HepG2 (cell line): ENCODE measurements around the gene ARCN1. TPM values are rescaled to one million over a fixed set of nuclear protein-coding genes. Genes with fewer than 3 reads are reported as not detected.

ENCODE experiments used
- ATAC-seq: fragments of 200-7000 bp; cut with Tn5 transposase; 3 replicates; pipeline ENCODE4 v1.9.1; 2020; ENCODE audit warnings: mild to moderate bottlenecking, moderate library complexity
- BruUV-seq: library from RNA; stranded (reverse); fragments of 400-500 nt; replicated peaks from 2 replicates; lab custom pipeline; 2021; lab: Mats Ljungman, UMichigan
- CTCF ChIA-PET: fragments of 300-600 bp; formaldehyde crosslinking; extraction: SDS; loops from one replicate; lab custom pipeline; 2021; ENCODE audit warnings: low total read pairs, inconsistent platforms, low intra/inter-chr PET ratio; lab: Yijun Ruan, JAX
- POLR2A ChIA-PET: fragments of 350-600 bp; sonication (Branson Sonifier 250); formaldehyde crosslinking; loops from one replicate; lab custom pipeline; 2020; ENCODE audit warnings: antibody characterized with exemption, inconsistent platforms; lab: Yijun Ruan, JAX
- DNase-seq: peaks from one replicate; pipeline ENCODE4 v3.0.0-alpha.2; 2015; ENCODE audit warnings: low spot score
- FAIRE-seq: peaks from 3 replicates; lab custom pipeline; 2011; peaks lifted over from hg19 to GRCh38; lab: Jason Lieb, UNC
- H2AFZ ChIP-seq: one replicate; pipeline ENCODE4 v1.6.1; 2011; ENCODE audit warnings: low read length, inconsistent platforms
- H3K27ac ChIP-seq: fragments of 300-600 bp; 3 replicates; pipeline ENCODE4 v1.8.0; 2011; ENCODE audit warnings: mixed run types, mild to moderate bottlenecking, mixed read lengths, low read length, inconsistent platforms; ENCODE audit not compliant: insufficient read depth; ENCODE audit errors: extremely low read length
- H3K27me3 ChIP-seq, 2 experiments: fragments of 200-600 bp in 1 of 2; 2 replicates in 1 of 2; 3 replicates in 1 of 2; pipeline versions ENCODE4 v1.6.0 to v1.8.0; 2011; ENCODE audit warnings: low read length in 2 of 2, mild to moderate bottlenecking in 2 of 2, moderate library complexity in 2 of 2, inconsistent platforms in 1 of 2; ENCODE audit not compliant: insufficient read depth in 2 of 2, control insufficient read depth in 1 of 2
- H3K36me3 ChIP-seq, 2 experiments: fragments of 200-600 bp in 1 of 2; replicated peaks in 1 of 2; 2 replicates in 1 of 2; 3 replicates in 1 of 2; pipeline versions ENCODE4 v1.5.1 to v1.8.0; 2011; ENCODE audit warnings: low read length in 2 of 2, inconsistent platforms in 1 of 2; ENCODE audit not compliant: insufficient read depth in 2 of 2, control insufficient read depth in 1 of 2
- H3K4me1 ChIP-seq: 2 replicates; pipeline ENCODE4 v1.5.1; 2012; ENCODE audit warnings: low read length, inconsistent platforms; ENCODE audit not compliant: insufficient read depth
- H3K4me2 ChIP-seq: 2 replicates; pipeline ENCODE4 v1.6.0; 2011; ENCODE audit warnings: low read depth, low read length, inconsistent platforms
- H3K4me3 ChIP-seq, 3 experiments: fragments of 200-600 bp in 1 of 3; sonication (generic), shearing (Covaris generic) in 1 of 3; replicated peaks in 1 of 3; 2 replicates each; pipeline ENCODE4 v1.5.1; 2011 to 2016; ENCODE audit warnings: low read length in 3 of 3, inconsistent platforms in 2 of 3, low read depth in 2 of 3, mild to moderate bottlenecking in 2 of 3, control low read depth in 1 of 3, mixed read lengths in 1 of 3; ENCODE audit not compliant: insufficient read depth in 1 of 3
- H3K79me2 ChIP-seq: one replicate; pipeline ENCODE4 v1.6.1; 2011; ENCODE audit warnings: low read length, inconsistent platforms; ENCODE audit not compliant: insufficient read depth
- H3K9ac ChIP-seq: 2 replicates; pipeline ENCODE4 v1.6.0; 2011; ENCODE audit warnings: mild to moderate bottlenecking, low read depth, low read length, inconsistent platforms; ENCODE audit not compliant: insufficient read depth
- H3K9me3 ChIP-seq: 2 replicates; pipeline ENCODE4 v1.5.1; 2012; ENCODE audit warnings: mild to moderate bottlenecking, low read length
- H4K20me1 ChIP-seq: 2 replicates; pipeline ENCODE4 v1.6.0; 2011; ENCODE audit warnings: inconsistent platforms, mild to moderate bottlenecking, low read length, moderate library complexity; ENCODE audit not compliant: insufficient read depth
- AHR ChIP-seq: IDR thresholded peaks from 2 replicates; pipeline ENCODE4 v1.6.1; 2018; ENCODE audit warnings: missing genetic modification reagents, missing compliant biosample characterization
- CCDC6 ChIP-seq: sonication (generic); formaldehyde crosslinking; IDR thresholded peaks from 2 replicates; pipeline ENCODE4 v1.8.1; 2022; ENCODE audit warnings: mild to moderate bottlenecking, missing genetic modification reagents, moderate library complexity
- DMAP1 ChIP-seq: IDR thresholded peaks from 2 replicates; pipeline ENCODE4 v1.6.1; 2016
- ZIK1 ChIP-seq: sonication (generic); formaldehyde crosslinking; IDR thresholded peaks from 2 replicates; pipeline ENCODE4 v1.5.0; 2020; ENCODE audit warnings: mild to moderate bottlenecking, low read depth, missing genetic modification reagents, borderline replicate concordance
- ZNF430 ChIP-seq: sonication (generic); formaldehyde crosslinking; IDR thresholded peaks from 2 replicates; pipeline ENCODE4 v1.9.0; 2021; ENCODE audit warnings: mild to moderate bottlenecking, missing genetic modification reagents
- ZNF557 ChIP-seq: sonication (generic); formaldehyde crosslinking; IDR thresholded peaks from 2 replicates; pipeline ENCODE4 v1.4.0; 2020; ENCODE audit warnings: missing genetic modification reagents
- ZNF780A ChIP-seq: sonication (generic); formaldehyde crosslinking; IDR thresholded peaks from 2 replicates; pipeline ENCODE4 v1.8.0; 2022; ENCODE audit warnings: mild to moderate bottlenecking, missing genetic modification reagents, moderate library complexity
- WGBS: methylation state at CpG from one replicate; pipeline ENCODE4 v1.1.6; 2017; ENCODE audit warnings: low lambda C conversion rate; 5-methylcytosine and 5-hydroxymethylcytosine counted together
- in situ Hi-C: cut with HindIII; loops from 2 replicates; pipeline ENCODE4 v1.10.0; 2017; ENCODE audit warnings: low pct_unique_long_range_greater_than_20kb; ENCODE audit not compliant: extremely low pct_ligation_motif_present
- intact Hi-C: fragments of 100-400 bp; cut with micrococcal nuclease; formaldehyde crosslinking; loops from one replicate; pipeline ENCODE4 v1.10.0; 2022; ENCODE audit not compliant: unreplicated experiment
- polyA plus RNA-seq, 8 experiments: library from polyadenylated mRNA; depleted of rRNA in 3 of 8; stranded (reverse) in 7 of 8; unstranded in 1 of 8; fragments of >200 nt; fragmentation: Illumina TruSeq in 4 of 8; extraction: Trizol in 4 of 8; gene quantifications; 2 replicates each; pipeline versions ENCODE4 v1.2.1 to v1.2.3, GENCODE V29; 2011 to 2016; ENCODE audit warnings: low read depth in 4 of 8, missing spikeins in 1 of 8, mixed read lengths in 1 of 8; ENCODE audit not compliant: insufficient read depth in 1 of 8
- total RNA-seq, 5 experiments: library from RNA; depleted of rRNA; stranded (reverse); fragments of >200 nt; fragmentation: Illumina TruSeq; extraction: Trizol; gene quantifications; 2 replicates each; pipeline ENCODE4 v1.2.3, GENCODE V29; 2016; ENCODE audit warnings: low read depth in 1 of 5
- TF ChIP-seq, protein P1 (sequence below): IDR thresholded peaks from 2 replicates; pipeline ENCODE4 v1.4.0; 2020; ENCODE audit warnings: mild to moderate bottlenecking, missing genetic modification reagents

ARCN1 gene
- total and polyA plus RNA-seq, 2 of the 13 experiments (the other 11 are each of a cell fraction or from before 2014, with no cell fraction given) = 148 to 200 TPM

GRCh38 chr11:118535261-118535660 lies 36.9 kb upstream of the ARCN1 start:
- 95% methylated on average over 7 of the region's 9 CpGs for WGBS
- CTCF ChIA-PET = interaction anchor here (1.0 kb wide), 1 partner anchor 30 kb away, joined by 3 read pairs; the partner anchor contains the start of gene IFT46

More at GRCh38 chr11:118535261-118535660, 36.9 kb upstream of the ARCN1 start:
- H3K4me2 ChIP-seq = no peak overlapping the region
- no peak overlapping the region for H3K27ac ChIP-seq
- no peak for DNase-seq
- FAIRE-seq = no peak
- H3K79me2 ChIP-seq = no peaks in the 10 kb centered on the region
- no peaks in the 10 kb centered on the region for H3K9me3 ChIP-seq
- TF ChIP-seq ZNF780A (CRISPR knock-in tag) (no peak), AHR (CRISPR knock-in tag) (no peak), ZIK1 (CRISPR knock-in tag) (no peak), CCDC6 (CRISPR knock-in tag) (no peak), ZNF557 (CRISPR knock-in tag) (no peak), DMAP1 (no peak), ZNF430 (no peak)
- TF ChIP-seq, protein P1, sequence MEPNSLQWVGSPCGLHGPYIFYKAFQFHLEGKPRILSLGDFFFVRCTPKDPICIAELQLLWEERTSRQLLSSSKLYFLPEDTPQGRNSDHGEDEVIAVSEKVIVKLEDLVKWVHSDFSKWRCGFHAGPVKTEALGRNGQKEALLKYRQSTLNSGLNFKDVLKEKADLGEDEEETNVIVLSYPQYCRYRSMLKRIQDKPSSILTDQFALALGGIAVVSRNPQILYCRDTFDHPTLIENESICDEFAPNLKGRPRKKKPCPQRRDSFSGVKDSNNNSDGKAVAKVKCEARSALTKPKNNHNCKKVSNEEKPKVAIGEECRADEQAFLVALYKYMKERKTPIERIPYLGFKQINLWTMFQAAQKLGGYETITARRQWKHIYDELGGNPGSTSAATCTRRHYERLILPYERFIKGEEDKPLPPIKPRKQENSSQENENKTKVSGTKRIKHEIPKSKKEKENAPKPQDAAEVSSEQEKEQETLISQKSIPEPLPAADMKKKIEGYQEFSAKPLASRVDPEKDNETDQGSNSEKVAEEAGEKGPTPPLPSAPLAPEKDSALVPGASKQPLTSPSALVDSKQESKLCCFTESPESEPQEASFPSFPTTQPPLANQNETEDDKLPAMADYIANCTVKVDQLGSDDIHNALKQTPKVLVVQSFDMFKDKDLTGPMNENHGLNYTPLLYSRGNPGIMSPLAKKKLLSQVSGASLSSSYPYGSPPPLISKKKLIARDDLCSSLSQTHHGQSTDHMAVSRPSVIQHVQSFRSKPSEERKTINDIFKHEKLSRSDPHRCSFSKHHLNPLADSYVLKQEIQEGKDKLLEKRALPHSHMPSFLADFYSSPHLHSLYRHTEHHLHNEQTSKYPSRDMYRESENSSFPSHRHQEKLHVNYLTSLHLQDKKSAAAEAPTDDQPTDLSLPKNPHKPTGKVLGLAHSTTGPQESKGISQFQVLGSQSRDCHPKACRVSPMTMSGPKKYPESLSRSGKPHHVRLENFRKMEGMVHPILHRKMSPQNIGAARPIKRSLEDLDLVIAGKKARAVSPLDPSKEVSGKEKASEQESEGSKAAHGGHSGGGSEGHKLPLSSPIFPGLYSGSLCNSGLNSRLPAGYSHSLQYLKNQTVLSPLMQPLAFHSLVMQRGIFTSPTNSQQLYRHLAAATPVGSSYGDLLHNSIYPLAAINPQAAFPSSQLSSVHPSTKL = no peak
- no peak overlapping the region for H3K9ac ChIP-seq
- ATAC-seq = no peak
- H3K27me3 ChIP-seq = no peaks in the 10 kb centered on the region; a peak in 1 of 5 replicates
- no peak overlapping the region for H3K4me3 ChIP-seq
- H4K20me1 ChIP-seq = no peaks in the 10 kb centered on the region
- no peak overlapping the region for H2AFZ ChIP-seq
- in situ Hi-C loops (no loop called here), intact Hi-C loops (no loop called here)
- POLR2A ChIA-PET = no interaction called here
- peaks cover 35% of the 10 kb centered on the region for H3K4me1 ChIP-seq
- no TSS peak for BruUV-seq
- H3K36me3 ChIP-seq = no peaks in the 10 kb centered on the region
